PC-3 (cell line): ENCODE measurements around the gene ATG2A. TPM values are rescaled to one million over a fixed set of nuclear protein-coding genes. Genes with fewer than 3 reads are reported as not detected.

ENCODE experiments used
- ATAC-seq: fragments of 200-7000 bp; cut with Tn5 transposase; 2 replicates; pipeline ENCODE4 v1.9.1; 2020; ENCODE audit warnings: mild to moderate bottlenecking, moderate library complexity
- BruUV-seq: library from RNA; stranded (reverse); fragments of 400-500 nt; replicated peaks from 2 replicates; lab custom pipeline; 2021; lab: Mats Ljungman, UMichigan
- CTCF ChIA-PET: fragments of 300-600 bp; sonication (Branson Sonifier 250); formaldehyde crosslinking; loops from one replicate; lab custom pipeline; 2022; ENCODE audit warnings: antibody characterized with exemption; lab: Charles Lee
- POLR2A ChIA-PET: fragments of 300-600 bp; sonication (Branson Sonifier 250); formaldehyde crosslinking; loops from one replicate; lab custom pipeline; 2022; ENCODE audit warnings: antibody characterized with exemption; ENCODE audit not compliant: unreplicated experiment; lab: Charles Lee
- DNase-seq: peaks from one replicate; pipeline ENCODE4 v3.0.0-alpha.2; 2015
- H2AFZ ChIP-seq: fragments of 300-600 bp; sonication (generic); 2 replicates; pipeline ENCODE4 v1.6.0; 2016; ENCODE audit warnings: antibody characterized with exemption, low read length
- H3F3A ChIP-seq: fragments of 300-600 bp; sonication (generic); one replicate; pipeline ENCODE4 v1.6.0; 2017; ENCODE audit warnings: antibody characterized with exemption, low read length, control low read depth, mild to moderate bottlenecking; ENCODE audit not compliant: unreplicated experiment
- H3K27ac ChIP-seq: fragments of 300-600 bp; sonication (generic); 2 replicates; pipeline ENCODE4 v1.5.1; 2016; ENCODE audit warnings: mild to moderate bottlenecking, low read length
- H3K27me3 ChIP-seq: fragments of 300-600 bp; sonication (generic); 2 replicates; pipeline ENCODE4 v1.6.1; 2016; ENCODE audit warnings: low read length, mixed read lengths
- H3K36me3 ChIP-seq: fragments of 300-600 bp; sonication (generic); 2 replicates; pipeline ENCODE4 v1.6.1; 2016; ENCODE audit warnings: low read depth, mixed run types, low read length, mixed read lengths
- H3K4me1 ChIP-seq: fragments of 300-600 bp; sonication (generic); 2 replicates; pipeline ENCODE4 v1.5.1; 2016; ENCODE audit warnings: low read length; ENCODE audit not compliant: insufficient read depth
- H3K4me2 ChIP-seq: fragments of 300-600 bp; sonication (generic); 2 replicates; pipeline ENCODE4 v1.6.0; 2016; ENCODE audit warnings: low read length
- H3K4me3 ChIP-seq: fragments of 300-600 bp; sonication (generic); 2 replicates; pipeline ENCODE4 v1.5.1; 2016; ENCODE audit warnings: mild to moderate bottlenecking, low read length, mixed read lengths
- H3K79me2 ChIP-seq: fragments of 300-600 bp; sonication (generic); 2 replicates; pipeline ENCODE4 v1.6.1; 2017; ENCODE audit warnings: low read length, mixed read lengths
- H3K9ac ChIP-seq: fragments of 300-600 bp; sonication (generic); 2 replicates; pipeline ENCODE4 v1.6.0; 2016; ENCODE audit warnings: mild to moderate bottlenecking, low read length
- H3K9me2 ChIP-seq: fragments of 300-600 bp; sonication (generic); replicated peaks from 2 replicates; pipeline ENCODE4 v1.6.1; 2016; ENCODE audit warnings: mixed run types, low read length, mixed read lengths
- H3K9me3 ChIP-seq: fragments of 300-600 bp; sonication (generic); 2 replicates; pipeline ENCODE4 v1.6.1; 2016; ENCODE audit warnings: low read length, mixed read lengths
- H4K20me1 ChIP-seq: fragments of 300-600 bp; sonication (generic); 2 replicates; pipeline ENCODE4 v1.6.1; 2016; ENCODE audit warnings: low read length, mixed read lengths
- EZH2 ChIP-seq: fragments of 300-600 bp; sonication (generic); IDR thresholded peaks from one replicate; pipeline ENCODE4 v1.6.1; 2017; ENCODE audit warnings: antibody characterized with exemption, mild to moderate bottlenecking, low read length; ENCODE audit not compliant: unreplicated experiment
- EZH2phosphoT487 ChIP-seq: fragments of 300-600 bp; sonication (generic); IDR thresholded peaks from 2 replicates; pipeline ENCODE4 v1.6.1; 2018; ENCODE audit warnings: mild to moderate bottlenecking, antibody characterized with exemption, low read length, borderline replicate concordance
- intact Hi-C: fragments of 100-400 bp; cut with micrococcal nuclease; formaldehyde crosslinking; loops from 2 replicates; pipeline ENCODE4 v1.9.0; 2023
- total RNA-seq: library from RNA; depleted of rRNA; stranded (reverse); fragments of >200 nt; gene quantifications from 2 replicates; pipeline ENCODE4 v1.2.3, GENCODE V29; 2014
- TF ChIP-seq, protein P1 (sequence below): fragments of 300-600 bp; sonication (generic); conservative IDR thresholded peaks from 2 replicates; pipeline ENCODE4 v1.5.1; 2017; ENCODE audit warnings: antibody characterized with exemption, low read depth, mild to moderate bottlenecking, low read length

Gene ATG2A
- total RNA-seq, 1 experiment from 2014 or later = 45.6 TPM

DNA sequence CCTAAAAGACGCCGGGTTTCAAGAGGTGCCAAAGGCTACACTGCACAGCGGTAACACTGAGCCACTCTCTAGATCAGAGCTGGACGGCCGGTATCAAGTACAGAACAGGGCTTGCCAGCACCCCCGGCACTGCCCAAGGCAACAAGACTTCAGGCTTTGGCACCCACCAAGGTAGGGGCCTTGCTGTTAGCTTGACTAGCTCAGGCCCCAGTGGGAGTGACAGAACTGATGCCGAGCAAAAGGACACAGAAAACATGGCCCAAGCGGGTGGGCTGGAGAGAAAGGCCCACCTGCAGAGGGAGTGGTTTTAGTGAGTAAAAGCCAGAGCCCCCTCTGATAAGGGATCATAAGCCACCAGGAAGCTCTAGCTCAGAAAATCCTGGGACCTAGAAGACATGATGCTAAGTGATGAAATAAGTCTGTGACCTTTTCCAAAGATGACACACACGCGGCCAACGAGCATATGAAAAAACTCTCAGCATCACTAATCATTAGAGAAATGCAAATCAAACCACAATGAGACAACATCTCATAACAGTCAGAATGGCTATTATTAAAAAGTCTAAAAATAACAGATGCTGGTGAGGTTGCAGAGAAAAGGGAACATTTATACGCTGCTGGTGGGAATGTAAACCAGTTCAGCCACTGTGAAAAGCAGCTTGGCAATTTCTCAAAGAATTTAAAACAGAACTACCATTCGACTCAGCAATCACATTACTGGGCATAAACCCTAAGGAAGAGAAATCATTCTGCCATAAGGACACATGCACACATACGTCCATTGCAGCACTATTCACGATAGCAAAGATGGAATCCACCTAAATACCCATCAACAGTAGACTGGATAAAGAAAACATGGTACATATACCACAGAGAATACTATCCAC is 51.5 kb downstream of the ATG2A start:
- H3K9me3 ChIP-seq = no peaks in the 10 kb centered on the region
- intact Hi-C loops = no loop called here
- BruUV-seq = no TSS peak
- H3F3A ChIP-seq = peaks cover 19% of the 10 kb centered on the region
- H3K36me3 ChIP-seq = peaks cover 17% of the 10 kb centered on the region
- peak overlapping the region; percentile 49 for H3K27ac ChIP-seq
- no peaks in the 10 kb centered on the region for H3K9me2 ChIP-seq
- H3K4me1 ChIP-seq = peaks cover 73% of the 10 kb centered on the region
- TF ChIP-seq EZH2 (no peak), EZH2phosphoT487 (no peak)
- TF ChIP-seq, protein P1, sequence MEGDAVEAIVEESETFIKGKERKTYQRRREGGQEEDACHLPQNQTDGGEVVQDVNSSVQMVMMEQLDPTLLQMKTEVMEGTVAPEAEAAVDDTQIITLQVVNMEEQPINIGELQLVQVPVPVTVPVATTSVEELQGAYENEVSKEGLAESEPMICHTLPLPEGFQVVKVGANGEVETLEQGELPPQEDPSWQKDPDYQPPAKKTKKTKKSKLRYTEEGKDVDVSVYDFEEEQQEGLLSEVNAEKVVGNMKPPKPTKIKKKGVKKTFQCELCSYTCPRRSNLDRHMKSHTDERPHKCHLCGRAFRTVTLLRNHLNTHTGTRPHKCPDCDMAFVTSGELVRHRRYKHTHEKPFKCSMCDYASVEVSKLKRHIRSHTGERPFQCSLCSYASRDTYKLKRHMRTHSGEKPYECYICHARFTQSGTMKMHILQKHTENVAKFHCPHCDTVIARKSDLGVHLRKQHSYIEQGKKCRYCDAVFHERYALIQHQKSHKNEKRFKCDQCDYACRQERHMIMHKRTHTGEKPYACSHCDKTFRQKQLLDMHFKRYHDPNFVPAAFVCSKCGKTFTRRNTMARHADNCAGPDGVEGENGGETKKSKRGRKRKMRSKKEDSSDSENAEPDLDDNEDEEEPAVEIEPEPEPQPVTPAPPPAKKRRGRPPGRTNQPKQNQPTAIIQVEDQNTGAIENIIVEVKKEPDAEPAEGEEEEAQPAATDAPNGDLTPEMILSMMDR = no peak
- DNase-seq (peak; percentile 46), ATAC-seq (no peak)
- ChIA-PET CTCF (no interaction called here), POLR2A (interaction anchor here (0.7 kb wide), 1 partner anchor 21 kb away, joined by 6 read pairs; no protein-coding TSS in a partner anchor)
- H3K79me2 ChIP-seq = peaks cover 91% of the 10 kb centered on the region
- H3K4me3 ChIP-seq = no peak overlapping the region
- no peak overlapping the region for H2AFZ ChIP-seq
- 0 out of 2 replicates have a peak overlapping the region, but pooled peaks have one; percentile 17 for H3K4me2 ChIP-seq
- H3K27me3 ChIP-seq = no peaks in the 10 kb centered on the region
- H4K20me1 ChIP-seq = peaks cover 42% of the 10 kb centered on the region; the same call in 1 of the 2 replicates
- H3K9ac ChIP-seq = peak overlapping the region; percentile 1; the same call in 1 of the 2 replicates

DNA sequence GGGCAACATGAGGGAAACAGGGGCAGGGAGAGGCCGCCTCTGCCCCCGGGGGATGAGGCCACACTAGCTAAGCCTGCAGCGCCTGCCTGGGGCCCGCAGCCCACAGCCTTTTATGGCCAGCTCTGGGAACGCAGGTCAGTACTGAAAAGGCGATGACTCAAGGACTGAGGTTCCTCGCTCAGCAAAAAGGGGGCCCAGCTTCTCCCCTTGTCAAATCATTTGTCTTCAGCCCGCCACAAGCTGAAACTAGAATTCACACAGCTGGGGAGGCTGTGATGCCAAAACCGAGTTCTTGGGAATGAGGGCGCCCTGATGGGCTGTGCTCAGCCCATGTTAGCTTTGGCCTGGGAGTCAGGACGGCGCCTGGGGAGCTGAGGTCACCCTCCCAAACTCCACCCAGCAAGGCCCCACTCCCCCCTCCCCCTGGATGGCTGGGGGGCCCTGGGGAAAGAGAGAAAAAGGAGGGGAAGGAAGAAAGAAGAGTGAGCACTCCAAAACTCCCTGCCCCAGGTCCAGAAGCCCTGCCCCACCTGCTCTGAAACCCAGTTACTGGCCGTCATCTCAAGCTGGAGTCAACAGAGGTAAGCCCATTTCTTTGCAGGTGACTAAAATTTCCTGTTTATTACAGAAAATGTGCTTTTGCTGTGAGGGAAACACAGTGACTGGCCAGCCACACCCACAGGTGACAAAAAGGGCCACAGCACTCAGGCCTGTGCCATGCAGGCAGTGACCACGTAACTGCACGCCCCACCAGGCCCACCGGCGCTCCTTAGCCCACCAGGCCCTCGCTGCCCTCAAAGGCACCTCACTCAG is 52.3 kb downstream of the ATG2A start:
- BruUV-seq = no TSS peak
- TF ChIP-seq, protein P1 = no peak
- no peak for TF ChIP-seq EZH2
- TF ChIP-seq EZH2phosphoT487 = no peak
- ATAC-seq = no peak
- Histone ChIP-seq H3K4me2 (0 out of 2 replicates have a peak overlapping the region, but pooled peaks have one; percentile 6), H3K4me3 (no peak overlapping the region), H4K20me1 (peaks cover 34% of the 10 kb centered on the region; the same call in 1 of the 2 replicates), H3K9me2 (no peaks in the 10 kb centered on the region), H3K4me1 (peaks cover 65% of the 10 kb centered on the region), H3K36me3 (peaks cover 17% of the 10 kb centered on the region), H3F3A (peaks cover 11% of the 10 kb centered on the region), H3K9ac (peak overlapping the region; percentile 1; the same call in 1 of the 2 replicates), H2AFZ (no peak overlapping the region), H3K9me3 (no peaks in the 10 kb centered on the region), H3K27ac (peak overlapping the region; percentile 37), H3K79me2 (peaks cover 91% of the 10 kb centered on the region), H3K27me3 (no peaks in the 10 kb centered on the region)
- no peak for DNase-seq
- ChIA-PET CTCF (interaction anchor here (0.5 kb wide), 1 partner anchor 58 kb away, joined by 5 read pairs; no protein-coding TSS in a partner anchor), POLR2A (no interaction called here)
- intact Hi-C loops = no loop called here
